ACC112 (cell line): Measurements from ENCODE around the gene OSBPL1A.
"Not testable (repeated sequence)": the region's sequence is repeated elsewhere in the genome, so short reads cannot be mapped to it uniquely, and the experiment has no call there.

Experiments used
- H2AFZ ChIP-seq: fragments of 200-600 bp; sonication (generic); one replicate; pipeline ENCODE4 v1.6.0; 2017; ENCODE audit warnings: antibody characterized with exemption, low read length; ENCODE audit not compliant: unreplicated experiment
- H3K27ac ChIP-seq: fragments of 200-600 bp; sonication (generic); 2 replicates; pipeline ENCODE4 v1.5.1; 2014; ENCODE audit warnings: low read depth, mild to moderate bottlenecking, antibody characterized with exemption, low read length, moderate library complexity
- H3K27me3 ChIP-seq: fragments of 200-600 bp; sonication (generic); 2 replicates; pipeline ENCODE4 v1.6.1; 2014; ENCODE audit warnings: mild to moderate bottlenecking, antibody characterized with exemption, low read length, moderate library complexity, mixed read lengths; ENCODE audit not compliant: insufficient read depth
- H3K36me3 ChIP-seq: fragments of 200-600 bp; sonication (generic); 2 replicates; pipeline ENCODE4 v1.6.1; 2016; ENCODE audit warnings: mild to moderate bottlenecking, antibody characterized with exemption, low read length, moderate library complexity, mixed read lengths; ENCODE audit not compliant: insufficient read depth
- H3K4me1 ChIP-seq: fragments of 200-600 bp; sonication (generic); one replicate; pipeline ENCODE4 v1.6.1; 2016; ENCODE audit warnings: low read length, mixed read lengths; ENCODE audit not compliant: insufficient read depth, unreplicated experiment, control insufficient read depth
- H3K4me3 ChIP-seq: fragments of 200-600 bp; sonication (generic); 2 replicates; pipeline ENCODE4 v1.5.1; 2014; ENCODE audit warnings: mild to moderate bottlenecking, low read depth, low read length
- H3K79me2 ChIP-seq: fragments of 200-600 bp; sonication (generic); one replicate; pipeline ENCODE4 v1.6.0; 2016; ENCODE audit warnings: low read length; ENCODE audit not compliant: control insufficient read depth, unreplicated experiment, insufficient read depth

OSBPL1A gene

DNA sequence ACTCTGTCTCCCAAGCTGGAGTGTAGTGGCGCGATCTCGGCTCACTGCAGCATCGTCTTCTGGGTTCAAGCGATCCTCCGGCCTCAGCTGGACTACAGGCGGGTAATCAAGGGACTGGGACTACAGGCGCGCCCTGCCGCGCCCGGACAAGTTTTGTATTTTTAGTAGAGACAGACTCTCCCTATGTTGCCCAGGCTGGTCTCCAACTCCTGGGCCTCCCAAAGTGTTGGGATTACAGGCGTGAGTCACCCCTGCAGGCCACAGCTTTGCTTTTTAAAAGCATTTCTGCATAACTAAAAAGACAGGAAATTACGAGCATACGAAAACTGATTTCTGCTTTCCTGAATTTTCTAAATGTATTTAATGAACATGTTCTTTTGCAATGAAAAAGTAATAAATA, 916 bp upstream of the OSBPL1A start:
- H2AFZ ChIP-seq, result peak overlapping the region; percentile 83
- peaks cover 20% of the 10 kb centered on the region for H3K4me1 ChIP-seq
- peaks cover 8% of the 10 kb centered on the region for H3K79me2 ChIP-seq
- H3K36me3 ChIP-seq, result no peaks in the 10 kb centered on the region
- peak overlapping the region; percentile 84 for H3K4me3 ChIP-seq
- no peaks in the 10 kb centered on the region for H3K27me3 ChIP-seq
- peak overlapping the region; percentile 46 for H3K27ac ChIP-seq

DNA sequence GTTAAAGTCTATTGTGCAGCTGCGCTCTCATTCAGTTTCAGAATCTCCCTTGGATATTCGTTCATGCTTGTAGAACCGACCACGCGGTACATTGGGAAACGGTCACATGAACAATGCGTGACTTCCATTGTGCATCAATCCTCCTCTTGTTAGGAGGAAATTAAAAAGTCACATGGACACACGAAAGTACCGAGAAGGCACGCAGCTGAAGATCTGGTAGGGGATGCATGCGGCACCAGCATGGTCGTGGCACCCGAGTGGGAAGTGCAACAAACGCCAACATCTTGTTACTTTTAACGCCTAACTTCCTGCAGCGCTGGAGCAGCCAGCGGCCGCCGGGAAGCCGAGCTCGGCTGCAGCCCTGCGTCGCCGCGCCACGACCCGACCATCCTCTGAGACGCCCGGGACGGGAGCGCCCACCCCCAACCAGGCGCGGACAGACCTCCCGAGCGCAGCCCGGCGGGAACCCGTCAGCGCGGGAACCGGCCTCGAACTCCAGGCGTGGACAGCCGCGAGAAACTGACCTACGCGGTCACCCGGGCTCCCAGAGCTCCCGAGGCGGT, 412 bp downstream of the OSBPL1A start:
- peaks cover 20% of the 10 kb centered on the region for H3K4me1 ChIP-seq
- H3K36me3 ChIP-seq, result no peaks in the 10 kb centered on the region
- peak overlapping the region; percentile 34 for H2AFZ ChIP-seq
- H3K79me2 ChIP-seq, result peaks cover 8% of the 10 kb centered on the region
- no peaks in the 10 kb centered on the region for H3K27me3 ChIP-seq
- H3K27ac ChIP-seq, result peak overlapping the region; percentile 71
- H3K4me3 ChIP-seq, result peak overlapping the region; percentile 84

DNA sequence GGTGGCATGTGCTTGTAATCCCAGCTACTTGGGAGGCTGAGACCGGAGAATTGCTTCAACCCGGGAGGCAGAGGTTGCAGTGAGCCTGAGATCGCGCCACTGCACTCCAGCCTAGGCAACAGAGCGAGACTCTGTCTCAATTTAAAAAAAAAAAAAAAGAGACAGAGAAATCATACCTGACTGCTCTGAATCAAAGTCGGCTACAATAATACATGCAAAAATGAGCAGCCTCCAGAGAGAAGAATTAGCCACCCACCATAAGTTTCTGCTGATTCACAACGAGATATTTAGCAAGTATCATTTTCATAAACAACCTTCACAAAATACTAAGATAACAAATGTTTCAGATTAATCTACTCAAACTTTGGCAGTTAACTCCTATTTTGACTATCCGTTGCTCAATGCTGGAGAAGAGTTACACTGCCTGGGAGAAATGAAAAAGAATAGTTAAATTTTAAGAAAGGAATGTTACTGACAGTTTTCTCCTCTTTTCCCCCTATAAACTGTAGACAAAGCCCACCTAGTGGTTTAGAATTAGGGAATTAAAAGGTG, 1.5 kb downstream of the OSBPL1A start:
- Histone ChIP-seq H3K4me1 (peaks cover 20% of the 10 kb centered on the region), H3K36me3 (no peaks in the 10 kb centered on the region), H3K27me3 (no peaks in the 10 kb centered on the region), H3K27ac (peak overlapping the region; percentile 71; the same call in 1 of the 2 replicates), H2AFZ (peak overlapping the region; percentile 34), H3K4me3 (peak overlapping the region; percentile 84), H3K79me2 (peaks cover 8% of the 10 kb centered on the region)

DNA sequence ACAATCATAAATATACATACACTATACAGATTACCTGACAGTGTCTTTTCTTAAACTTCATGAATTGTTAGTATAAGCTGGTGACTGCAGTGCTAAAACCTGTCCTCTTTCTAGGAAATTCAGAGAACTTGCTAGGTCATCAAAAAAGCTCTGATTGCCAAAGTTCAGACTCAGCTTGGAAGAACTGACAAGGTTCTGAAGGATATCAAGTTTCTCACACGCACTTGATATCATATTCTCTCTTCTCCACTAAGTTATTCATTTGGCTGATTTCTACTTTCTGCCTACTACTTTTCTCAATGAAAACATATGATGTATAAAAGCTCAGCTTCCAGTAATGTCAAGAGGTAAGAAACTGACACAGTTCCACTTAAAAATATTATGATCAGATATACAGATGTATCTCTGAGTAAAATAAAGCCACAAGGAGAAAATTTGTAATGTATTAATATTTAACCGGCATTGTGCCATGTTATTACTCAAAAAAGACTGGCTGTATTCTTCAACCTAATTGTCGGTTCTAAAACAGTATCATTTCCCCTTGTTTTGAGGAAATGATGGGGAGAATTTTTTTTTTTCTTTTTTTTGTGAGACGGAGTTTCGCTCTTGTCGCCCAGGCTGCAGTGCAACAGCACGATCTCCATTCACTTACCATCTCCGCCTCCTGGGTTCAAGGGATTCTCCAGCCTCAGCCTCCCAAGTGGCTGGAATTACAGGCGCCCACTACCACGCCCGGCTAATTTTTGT, 2.4 kb downstream of the OSBPL1A start:
- peaks cover 8% of the 10 kb centered on the region for H3K79me2 ChIP-seq
- H3K27ac ChIP-seq, result no peak overlapping the region
- H3K4me3 ChIP-seq, result peak overlapping the region; percentile 1; the same call in 1 of the 2 replicates
- no peaks in the 10 kb centered on the region for H3K36me3 ChIP-seq
- no peak overlapping the region for H2AFZ ChIP-seq
- no peaks in the 10 kb centered on the region for H3K27me3 ChIP-seq
- peaks cover 20% of the 10 kb centered on the region for H3K4me1 ChIP-seq

DNA sequence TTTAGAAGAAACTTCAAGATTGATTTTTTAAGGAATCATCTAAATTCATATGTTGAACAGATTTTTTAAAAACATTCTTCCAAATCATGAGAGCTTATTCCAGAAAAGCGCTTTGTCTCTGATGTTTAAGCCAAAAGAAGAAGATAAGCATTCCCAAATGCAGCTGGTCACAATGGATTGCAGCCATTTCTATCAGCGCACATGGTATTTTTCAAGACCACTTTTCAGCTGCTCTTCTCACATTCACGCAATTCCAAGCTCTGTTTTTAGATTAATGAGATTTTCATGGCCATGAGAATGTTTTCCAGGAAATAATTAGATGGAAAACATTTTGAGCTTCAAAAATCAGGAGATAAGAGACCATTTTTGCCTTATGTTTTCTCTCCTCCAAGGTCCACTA, 8.7 kb downstream of the OSBPL1A start:
- no peak overlapping the region for H2AFZ ChIP-seq
- H3K36me3 ChIP-seq, result no peaks in the 10 kb centered on the region
- peaks cover 12% of the 10 kb centered on the region for H3K4me1 ChIP-seq
- H3K4me3 ChIP-seq, result no peak overlapping the region
- no peak overlapping the region for H3K27ac ChIP-seq
- no peaks in the 10 kb centered on the region for H3K27me3 ChIP-seq
- peaks cover 2% of the 10 kb centered on the region for H3K79me2 ChIP-seq

DNA sequence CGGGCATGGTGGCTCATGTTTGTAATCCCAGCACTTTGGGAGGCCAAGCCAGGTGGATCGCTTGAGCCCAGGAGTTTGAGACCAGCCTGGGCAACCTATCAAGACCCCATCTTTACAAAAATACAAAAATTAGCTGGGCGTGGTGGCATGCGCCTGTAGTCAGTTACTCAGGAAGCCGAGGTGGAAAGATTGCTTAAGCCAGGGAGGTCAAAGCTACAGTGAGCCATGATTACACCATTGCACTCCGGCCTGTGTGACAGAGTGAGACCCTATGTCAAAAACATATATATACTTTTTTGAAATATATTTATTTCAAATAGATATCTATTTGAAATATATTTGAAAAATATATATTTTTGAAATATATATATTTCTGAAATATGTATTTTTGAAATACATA, 10.9 kb downstream of the OSBPL1A start:
- Histone ChIP-seq H3K36me3 (no peaks in the 10 kb centered on the region), H2AFZ (no peak overlapping the region), H3K4me1 (peaks cover 12% of the 10 kb centered on the region), H3K27me3 (no peaks in the 10 kb centered on the region), H3K27ac (no peak overlapping the region), H3K79me2 (peaks cover 2% of the 10 kb centered on the region), H3K4me3 (no peak overlapping the region)

DNA sequence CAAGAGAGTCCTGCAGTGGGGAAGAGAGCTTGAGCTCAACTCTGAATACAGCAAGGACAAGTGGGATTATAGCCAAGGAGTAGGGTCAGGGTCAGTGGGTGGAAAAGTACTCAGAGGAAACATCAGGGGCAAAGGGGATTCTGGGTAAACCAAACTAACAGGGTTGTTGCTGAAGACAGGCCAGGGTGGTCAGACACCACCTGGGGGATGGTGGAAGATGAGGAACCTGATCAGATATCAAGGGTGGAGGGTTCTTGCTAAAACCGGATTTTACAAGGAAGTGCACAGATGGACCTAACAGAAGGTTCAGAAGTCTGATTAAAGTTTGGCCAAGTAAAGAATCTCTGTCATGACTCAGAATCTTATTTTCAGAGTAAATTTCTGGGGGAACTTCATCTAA, 16.5 kb downstream of the OSBPL1A start:
- Histone ChIP-seq H3K27ac (no peak overlapping the region), H2AFZ (no peak overlapping the region), H3K4me1 (peaks cover 7% of the 10 kb centered on the region), H3K4me3 (no peak overlapping the region), H3K36me3 (no peaks in the 10 kb centered on the region), H3K79me2 (peaks cover 2% of the 10 kb centered on the region), H3K27me3 (no peaks in the 10 kb centered on the region)

DNA sequence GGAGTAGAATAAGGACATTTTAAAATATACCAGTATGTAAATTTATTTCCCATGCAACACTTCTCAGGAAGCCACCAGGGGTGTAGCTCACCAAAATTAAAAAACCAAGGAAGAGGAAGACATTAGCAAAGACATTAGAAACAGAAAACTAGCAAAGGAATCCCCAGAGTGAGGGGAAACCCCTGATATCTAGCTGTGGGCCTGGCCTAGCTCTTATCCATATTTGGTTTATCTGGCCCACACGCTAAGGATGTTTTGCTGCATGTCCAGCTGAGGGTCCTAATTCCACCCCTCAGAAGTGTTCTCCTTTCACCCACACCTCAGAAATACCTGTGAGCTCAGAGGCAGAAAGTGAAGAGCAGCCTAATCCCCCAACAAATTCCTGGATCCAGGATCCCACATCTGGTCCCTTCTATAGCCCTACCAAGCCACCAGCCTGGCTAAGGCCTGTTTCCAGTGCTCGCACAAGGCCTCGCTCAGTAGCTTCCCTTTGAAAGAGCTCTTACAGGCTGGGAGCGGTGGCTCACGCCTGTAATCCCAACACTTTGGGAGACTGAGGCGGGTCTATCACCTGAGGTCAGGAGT, 17.4 kb downstream of the OSBPL1A start:
- H3K79me2 ChIP-seq, result peaks cover 2% of the 10 kb centered on the region
- 0 out of 2 replicates have a peak, but pooled peaks cover 3% of the 10 kb centered on the region for H3K36me3 ChIP-seq
- H3K27ac ChIP-seq, result no peak overlapping the region
- H3K4me3 ChIP-seq, result no peak overlapping the region
- no peaks in the 10 kb centered on the region for H3K27me3 ChIP-seq
- H3K4me1 ChIP-seq, result no peaks in the 10 kb centered on the region
- no peak overlapping the region for H2AFZ ChIP-seq

DNA sequence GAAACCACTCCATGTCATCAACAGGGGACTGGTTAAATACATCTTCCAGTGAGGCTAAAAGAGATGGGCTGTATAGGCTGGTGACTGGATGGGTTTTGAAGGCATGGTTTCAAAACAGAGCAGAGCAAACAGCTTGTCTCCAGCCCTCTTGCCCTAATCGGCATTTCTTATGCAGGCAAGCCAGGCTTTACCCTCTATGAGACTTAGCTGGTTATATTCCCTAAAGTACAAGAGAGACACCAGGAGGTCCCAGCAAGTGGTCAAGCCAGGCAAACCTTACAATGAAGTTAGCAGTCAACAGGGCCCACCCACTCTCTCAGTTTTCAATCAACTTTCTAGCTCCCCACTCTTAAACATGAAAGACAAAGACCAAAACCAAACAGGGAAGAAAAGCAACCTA, 19.0 kb downstream of the OSBPL1A start:
- H3K36me3 ChIP-seq, result 0 out of 2 replicates have a peak, but pooled peaks cover 3% of the 10 kb centered on the region
- H3K4me1 ChIP-seq, result peaks cover 3% of the 10 kb centered on the region
- H3K79me2 ChIP-seq, result peaks cover 2% of the 10 kb centered on the region
- H2AFZ ChIP-seq, result no peak overlapping the region
- no peak overlapping the region for H3K27ac ChIP-seq
- H3K4me3 ChIP-seq, result no peak overlapping the region
- no peaks in the 10 kb centered on the region for H3K27me3 ChIP-seq

DNA sequence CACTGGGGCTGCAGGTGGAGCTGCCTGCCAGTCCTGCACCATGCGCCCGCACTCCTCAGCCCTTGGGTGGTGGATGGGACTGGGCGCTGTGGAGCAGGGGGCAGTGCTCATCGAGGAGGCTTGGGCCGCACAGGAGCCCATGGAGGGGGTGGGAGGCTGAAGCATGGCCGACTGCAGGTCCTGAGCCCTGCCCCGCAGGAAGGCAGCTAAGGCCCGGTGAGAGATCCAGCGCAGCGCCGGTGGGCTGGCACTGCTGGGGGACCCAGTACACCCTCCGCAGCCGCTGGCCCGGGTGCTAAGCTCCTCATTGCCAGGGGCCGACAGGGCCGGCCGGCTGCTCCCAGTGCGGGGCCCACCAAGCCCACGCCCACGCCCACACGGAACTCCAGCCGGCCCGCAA, 21.1 kb downstream of the OSBPL1A start:
- not testable (repeated sequence) for H3K27ac ChIP-seq, H3K4me3 ChIP-seq, H3K36me3 ChIP-seq, H2AFZ ChIP-seq, H3K4me1 ChIP-seq, H3K79me2 ChIP-seq, H3K27me3 ChIP-seq
